Measurements from ENCODE around the gene ABCA2. TPM values are rescaled to one million over a fixed set of nuclear protein-coding genes. Genes with fewer than 3 reads are reported as not detected.

Gene ABCA2
- total RNA-seq, 1 experiment from 2014 or later = 21.7 TPM

DNA sequence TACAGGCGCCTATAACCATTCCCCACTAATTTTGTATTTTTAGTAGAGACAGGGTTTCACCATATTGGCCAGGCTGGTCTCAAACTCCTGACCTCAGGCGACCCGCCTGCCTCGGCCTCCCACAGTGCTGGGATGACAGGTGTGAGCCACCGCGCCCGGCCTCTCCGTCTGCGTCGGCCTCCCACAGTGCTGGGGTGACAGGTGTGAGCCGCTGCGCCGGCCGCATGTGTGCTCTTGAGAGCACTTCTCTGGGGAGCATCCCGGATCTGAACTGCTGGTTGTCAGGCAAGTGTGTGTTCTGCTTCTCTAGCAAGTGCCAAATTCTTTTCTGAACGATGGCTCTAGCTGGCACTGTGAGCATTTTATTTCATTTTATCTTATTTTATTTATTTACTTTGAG lies 29.5 kb upstream of the ABCA2 start:
- no peaks in the 10 kb centered on the region for H3K9me3 Mint-ChIP-seq (ENCODE audit: unreplicated experiment)
- TF ChIP-seq, protein P1, sequence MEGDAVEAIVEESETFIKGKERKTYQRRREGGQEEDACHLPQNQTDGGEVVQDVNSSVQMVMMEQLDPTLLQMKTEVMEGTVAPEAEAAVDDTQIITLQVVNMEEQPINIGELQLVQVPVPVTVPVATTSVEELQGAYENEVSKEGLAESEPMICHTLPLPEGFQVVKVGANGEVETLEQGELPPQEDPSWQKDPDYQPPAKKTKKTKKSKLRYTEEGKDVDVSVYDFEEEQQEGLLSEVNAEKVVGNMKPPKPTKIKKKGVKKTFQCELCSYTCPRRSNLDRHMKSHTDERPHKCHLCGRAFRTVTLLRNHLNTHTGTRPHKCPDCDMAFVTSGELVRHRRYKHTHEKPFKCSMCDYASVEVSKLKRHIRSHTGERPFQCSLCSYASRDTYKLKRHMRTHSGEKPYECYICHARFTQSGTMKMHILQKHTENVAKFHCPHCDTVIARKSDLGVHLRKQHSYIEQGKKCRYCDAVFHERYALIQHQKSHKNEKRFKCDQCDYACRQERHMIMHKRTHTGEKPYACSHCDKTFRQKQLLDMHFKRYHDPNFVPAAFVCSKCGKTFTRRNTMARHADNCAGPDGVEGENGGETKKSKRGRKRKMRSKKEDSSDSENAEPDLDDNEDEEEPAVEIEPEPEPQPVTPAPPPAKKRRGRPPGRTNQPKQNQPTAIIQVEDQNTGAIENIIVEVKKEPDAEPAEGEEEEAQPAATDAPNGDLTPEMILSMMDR (IDR thresholded peaks at IDR 0.05; ENCODE audit: unreplicated experiment) = no peak
- peaks cover 13% of the 10 kb centered on the region for H3K4me1 Mint-ChIP-seq (ENCODE audit: insufficient read depth, unreplicated experiment)
- POLR2A ChIA-PET = no interaction called here
- no peak overlapping the region for H3K4me3 Mint-ChIP-seq (ENCODE audit: unreplicated experiment)
- no peak for DNase-seq (ENCODE audit: unreplicated experiment)
- no TSS peak for BruUV-seq (replicated peaks)
- no peak overlapping the region for H3K27ac Mint-ChIP-seq (ENCODE audit: low read depth, unreplicated experiment)
- H3K27me3 Mint-ChIP-seq (ENCODE audit: insufficient read depth, unreplicated experiment) = no peaks in the 10 kb centered on the region
- CTCF ChIA-PET = interaction anchor here (0.6 to 3.4 kb wide), 4 partner anchors 9 to 332 kb away, joined by 3 to 18 read pairs (median 4); no protein-coding TSS in a partner anchor
- intact Hi-C loops (cut with micrococcal nuclease) = no loop called here
- no peaks in the 10 kb centered on the region for H3K36me3 Mint-ChIP-seq (ENCODE audit: insufficient read depth, unreplicated experiment)

DNA sequence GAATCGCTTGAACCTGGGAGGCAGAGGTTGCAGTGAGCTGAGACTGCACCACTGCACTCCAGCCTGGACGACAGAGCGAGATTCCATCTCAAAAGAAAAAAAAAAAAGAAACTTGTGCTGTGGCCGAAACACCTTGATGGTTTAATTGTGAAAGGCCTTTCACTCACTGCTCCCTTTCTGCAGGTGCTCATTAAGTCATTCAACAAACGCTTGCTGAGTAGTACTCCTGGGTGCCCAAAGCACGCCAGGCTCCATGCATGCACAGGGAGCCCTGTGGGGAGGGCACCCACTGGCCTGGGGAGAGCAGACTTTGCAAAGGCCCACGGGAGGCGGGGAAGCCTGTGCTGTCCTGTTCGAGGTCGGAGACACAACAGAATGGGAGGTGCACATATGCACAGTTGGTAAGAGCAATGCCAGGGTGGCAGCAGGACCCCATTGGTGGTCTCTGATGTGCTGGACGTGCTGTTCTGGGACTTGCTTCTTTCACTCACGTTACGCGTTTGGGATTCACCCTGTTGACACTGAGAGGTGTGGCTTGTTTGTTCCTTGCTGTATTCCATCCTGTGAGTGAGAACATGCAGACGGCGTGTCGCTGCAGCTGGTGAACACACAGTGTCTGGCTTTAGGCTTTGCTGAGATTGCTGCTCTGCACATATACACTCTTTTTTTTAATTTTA lies 28.8 kb upstream of the ABCA2 start:
- no peak for DNase-seq (ENCODE audit: unreplicated experiment)
- TF ChIP-seq, protein P1 (IDR thresholded peaks at IDR 0.05; ENCODE audit: unreplicated experiment) = no peak
- BruUV-seq (replicated peaks) = no TSS peak
- H3K4me1 Mint-ChIP-seq (ENCODE audit: insufficient read depth, unreplicated experiment) = peaks cover 7% of the 10 kb centered on the region
- H3K36me3 Mint-ChIP-seq (ENCODE audit: insufficient read depth, unreplicated experiment) = no peaks in the 10 kb centered on the region
- no peak overlapping the region for H3K4me3 Mint-ChIP-seq (ENCODE audit: unreplicated experiment)
- no peak overlapping the region for H3K27ac Mint-ChIP-seq (ENCODE audit: low read depth, unreplicated experiment)
- ChIA-PET CTCF (interaction anchor here (1.3 to 3.4 kb wide), 5 partner anchors 8 to 28 kb away, joined by 7 to 27 read pairs (median 18); partner anchors contain the start of gene NPDC1), POLR2A (interaction anchor here (2.2 to 2.5 kb wide), 2 partner anchors 10 to 29 kb away, joined by 11 to 14 read pairs; partner anchors contain the start of gene MAN1B1)
- no peaks in the 10 kb centered on the region for H3K27me3 Mint-ChIP-seq (ENCODE audit: insufficient read depth, unreplicated experiment)
- H3K9me3 Mint-ChIP-seq (ENCODE audit: unreplicated experiment) = no peaks in the 10 kb centered on the region
- intact Hi-C loops (cut with micrococcal nuclease) = no loop called here

- peak; percentile 94 for DNase-seq (ENCODE audit: unreplicated experiment)
- ChIA-PET POLR2A (interaction anchor here (0.5 to 2.5 kb wide), 7 partner anchors 9 to 1197 kb away, joined by 3 to 14 read pairs (median 4); partner anchors contain the start of genes MAN1B1, MRPL41 and TUBB4B), CTCF (interaction anchor here (0.7 to 2.1 kb wide), 6 partner anchors 9 to 26 kb away, joined by 4 to 27 read pairs (median 8); partner anchors contain the start of gene NPDC1)
- H3K27ac Mint-ChIP-seq (ENCODE audit: low read depth, unreplicated experiment) = no peak overlapping the region
- peaks cover 7% of the 10 kb centered on the region for H3K4me1 Mint-ChIP-seq (ENCODE audit: insufficient read depth, unreplicated experiment)
- H3K36me3 Mint-ChIP-seq (ENCODE audit: insufficient read depth, unreplicated experiment) = no peaks in the 10 kb centered on the region
- peak overlapping the region; percentile 49 for H3K4me3 Mint-ChIP-seq (ENCODE audit: unreplicated experiment)
- H3K27me3 Mint-ChIP-seq (ENCODE audit: insufficient read depth, unreplicated experiment) = no peaks in the 10 kb centered on the region
- BruUV-seq (replicated peaks) = no TSS peak
- intact Hi-C loops (cut with micrococcal nuclease) = no loop called here
- H3K9me3 Mint-ChIP-seq (ENCODE audit: unreplicated experiment) = no peaks in the 10 kb centered on the region
- TF ChIP-seq, protein P1 (IDR thresholded peaks at IDR 0.05; ENCODE audit: unreplicated experiment) = no peak
These were observed 27.6 kb upstream of the ABCA2 start for GRCh38 chr9:137055385-137056364.

Measured in MCF 10A (cell line).